GM18502 (cell line): ENCODE results near the gene DPYSL4.
A peak's percentile ranks its signal among the peaks of the same experiment; 100 is the strongest.

Experiments
- ATAC-seq: cut with Tn5 transposase; IDR thresholded peaks from one replicate; pipeline ENCODE4 v1.9.1; 2021; ENCODE audit warnings: mild to moderate bottlenecking; ENCODE audit not compliant: unreplicated experiment, poor library complexity

DPYSL4 gene

DNA sequence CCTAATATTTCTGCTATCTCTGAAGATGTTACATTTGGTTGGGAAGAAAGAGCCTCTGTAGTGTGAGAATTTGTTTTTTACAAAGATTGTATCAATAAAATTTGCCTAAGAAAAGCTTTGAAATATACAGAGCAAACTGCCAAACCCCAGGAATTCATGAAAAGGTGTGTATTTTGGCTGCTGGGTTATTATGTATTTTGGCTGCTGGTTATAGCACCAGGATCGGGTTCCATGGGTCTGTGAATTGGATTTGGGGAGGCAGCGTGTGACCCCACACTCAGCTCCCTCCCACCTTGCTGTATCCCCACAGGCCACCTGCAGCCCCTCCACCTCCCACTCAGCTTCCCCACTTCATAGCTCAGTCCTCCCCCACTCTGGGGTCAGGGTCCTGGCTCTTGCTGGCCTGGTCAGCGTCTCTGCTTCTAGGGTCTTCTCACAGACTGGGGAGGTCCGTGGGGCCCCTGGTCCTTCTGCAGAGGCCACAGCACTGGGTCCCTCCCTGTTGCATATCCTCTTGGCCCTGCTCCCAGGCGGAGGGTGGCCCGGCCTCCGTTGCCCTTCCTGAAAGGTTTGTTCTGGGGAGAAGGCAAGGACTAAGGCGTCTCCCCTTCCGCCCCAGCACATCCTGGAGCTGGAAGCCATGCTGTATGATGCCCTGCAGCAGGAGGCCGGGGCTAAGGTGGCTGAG lies 24.0 kb upstream of the DPYSL4 start:
- no peak for ATAC-seq

DNA sequence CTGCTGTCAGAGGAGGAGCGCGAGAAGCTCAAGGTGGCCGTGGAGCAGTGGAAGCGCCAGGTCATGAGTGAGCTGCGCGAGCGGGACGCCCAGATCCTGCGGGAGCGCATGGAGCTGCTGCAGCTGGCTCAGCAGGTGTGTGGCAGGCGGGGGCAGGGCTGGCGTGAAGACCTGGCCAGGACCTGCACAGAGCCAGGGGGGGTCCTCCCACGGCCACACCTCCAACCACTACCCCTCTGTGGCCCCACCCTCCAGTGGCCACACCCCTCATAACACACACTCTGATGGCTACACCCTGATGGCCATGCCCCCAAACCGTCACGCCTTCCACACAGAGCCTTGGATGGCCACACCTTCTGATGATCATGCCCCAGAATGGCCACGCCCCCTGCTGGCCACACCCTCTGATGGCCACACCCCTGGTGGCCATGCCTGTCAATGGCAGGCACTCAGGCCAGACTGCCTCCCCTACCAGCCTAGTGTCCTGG lies 23.4 kb upstream of the DPYSL4 start:
- peak; percentile 87 for ATAC-seq

- no peak for ATAC-seq
Measured at GRCh38 chr10:132163826-132164515, 22.8 kb upstream of the DPYSL4 start.

GRCh38 chr10:132164761-132165278 lies 21.9 kb upstream of the DPYSL4 start:
- no peak for ATAC-seq

DNA sequence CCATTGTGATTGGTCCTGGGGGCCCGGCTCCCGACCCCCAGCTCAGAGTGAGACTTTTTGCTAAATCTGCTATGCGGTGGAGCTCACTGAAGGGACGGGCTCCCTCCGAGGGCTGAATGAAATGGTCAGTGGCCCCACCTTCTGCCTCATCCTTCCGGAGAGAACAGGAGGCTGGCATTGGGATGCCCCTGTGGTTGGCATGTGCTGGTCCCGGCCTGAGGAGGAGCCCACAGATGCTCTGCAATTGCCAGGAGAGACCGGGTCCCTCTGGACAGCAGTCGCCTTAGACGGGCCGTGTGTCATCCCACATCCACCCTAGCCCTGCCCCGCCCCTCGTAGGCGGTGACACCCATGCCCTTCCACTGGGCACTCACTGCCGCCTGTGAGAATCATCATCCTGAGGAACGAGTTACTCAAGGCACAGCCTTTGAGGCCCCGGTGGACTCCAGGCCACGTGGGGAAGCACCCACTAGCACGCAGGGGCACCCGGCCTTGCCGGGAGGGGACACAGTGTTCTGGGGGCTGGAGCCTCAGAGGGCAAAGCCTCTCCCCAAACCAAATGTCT lies 21.2 kb upstream of the DPYSL4 start:
- no peak for ATAC-seq

DNA sequence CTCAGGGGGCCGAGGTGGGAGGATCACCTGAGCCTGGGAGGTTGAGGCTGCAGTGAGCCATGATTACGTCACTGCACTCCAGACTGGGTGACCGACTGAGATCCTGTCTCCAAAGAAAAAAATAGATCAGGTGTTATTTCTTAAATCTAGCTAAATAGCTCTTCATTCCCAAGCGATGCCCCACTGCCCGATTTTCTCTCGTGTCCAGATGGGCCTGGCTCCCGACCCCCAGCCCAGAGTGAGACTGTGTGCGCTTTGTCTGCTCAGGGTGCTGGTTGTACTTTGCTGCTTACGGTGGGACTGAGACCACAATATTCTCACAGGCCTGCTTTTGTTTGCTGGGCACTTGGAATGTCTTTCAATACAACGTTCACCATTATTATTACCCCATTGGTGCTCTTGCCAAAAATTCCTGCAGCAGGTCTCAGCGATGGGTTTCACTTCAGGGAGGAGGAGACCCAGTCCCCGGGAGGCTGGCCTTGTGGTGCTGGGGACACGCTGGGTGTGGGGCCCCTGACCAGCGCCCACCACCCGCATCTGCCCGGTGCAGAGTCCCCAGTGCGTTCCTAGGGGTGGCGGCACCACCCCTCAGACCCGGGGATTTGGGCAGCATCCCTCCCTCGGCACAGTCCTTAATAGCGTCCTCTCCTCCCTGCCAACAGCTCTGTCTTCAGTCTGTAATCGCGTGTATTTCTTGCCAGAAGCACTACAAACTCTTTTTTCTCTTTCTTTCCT lies 20.4 kb upstream of the DPYSL4 start:
- no peak for ATAC-seq

- no peak for ATAC-seq
Measured at GRCh38 chr10:132167041-132167674, 19.6 kb upstream of the DPYSL4 start.

DNA sequence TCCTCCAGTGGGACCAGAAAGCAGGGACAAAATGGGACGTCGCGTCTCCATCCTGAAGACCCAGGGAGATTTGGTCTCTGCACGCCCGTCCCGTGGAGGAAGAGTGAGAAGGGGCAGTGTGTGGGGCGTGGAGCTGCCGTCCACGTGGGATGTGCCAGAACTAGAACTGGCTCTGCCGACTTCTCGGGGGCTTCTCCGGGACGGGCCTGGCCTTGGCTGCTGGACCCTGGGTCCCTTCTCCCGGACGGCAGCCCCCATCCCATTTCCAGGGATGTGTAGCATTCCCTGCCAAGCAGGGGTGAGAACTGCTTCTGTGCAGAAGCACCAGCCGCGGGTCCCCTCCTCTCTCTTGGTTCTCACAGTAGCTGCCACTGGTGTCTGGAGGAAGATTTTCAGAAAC lies 18.8 kb upstream of the DPYSL4 start:
- ATAC-seq = no peak

GRCh38 chr10:132168571-132169030 lies 18.1 kb upstream of the DPYSL4 start:
- no peak for ATAC-seq

GRCh38 chr10:132169031-132169765 lies 17.6 kb upstream of the DPYSL4 start:
- ATAC-seq = no peak

DNA sequence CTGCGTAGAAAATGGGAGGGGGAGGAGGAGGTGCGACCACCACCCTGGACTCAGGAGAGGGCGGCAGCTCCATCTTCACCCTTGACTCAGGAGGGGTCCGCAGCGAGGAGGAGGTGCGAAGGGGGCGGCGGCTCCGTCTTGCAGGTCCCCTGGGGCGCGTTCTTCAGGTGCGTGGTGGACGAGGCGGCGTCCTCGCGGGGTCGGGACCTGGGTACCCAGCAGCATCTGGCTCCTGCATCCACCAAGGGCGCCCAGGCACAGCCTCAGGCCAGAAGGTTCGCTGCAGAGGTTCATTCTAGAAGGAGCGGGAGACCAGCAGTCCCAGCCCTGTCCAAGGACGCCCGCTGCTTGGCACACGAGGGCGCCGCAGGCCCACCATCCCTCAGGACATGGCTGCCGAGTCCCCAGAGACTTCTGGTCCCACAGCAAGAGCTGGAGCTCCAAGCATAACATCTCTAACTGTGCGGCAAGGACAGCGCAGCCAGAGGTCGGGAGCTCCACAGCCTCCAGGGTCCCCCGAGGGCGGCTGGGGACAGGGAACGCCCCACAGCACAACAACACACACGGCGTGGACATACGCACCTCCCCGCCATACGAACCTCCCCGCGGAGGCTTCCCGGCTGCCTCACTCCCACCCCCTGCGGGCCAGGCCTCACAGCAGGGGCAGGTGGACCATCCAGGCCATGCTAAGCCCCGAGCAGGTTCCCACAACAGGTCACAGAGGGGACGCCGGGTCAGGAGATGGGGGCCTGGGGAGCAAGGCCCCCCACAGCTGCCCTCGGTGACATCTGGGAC lies 16.8 kb upstream of the DPYSL4 start:
- ATAC-seq = no peak

DNA sequence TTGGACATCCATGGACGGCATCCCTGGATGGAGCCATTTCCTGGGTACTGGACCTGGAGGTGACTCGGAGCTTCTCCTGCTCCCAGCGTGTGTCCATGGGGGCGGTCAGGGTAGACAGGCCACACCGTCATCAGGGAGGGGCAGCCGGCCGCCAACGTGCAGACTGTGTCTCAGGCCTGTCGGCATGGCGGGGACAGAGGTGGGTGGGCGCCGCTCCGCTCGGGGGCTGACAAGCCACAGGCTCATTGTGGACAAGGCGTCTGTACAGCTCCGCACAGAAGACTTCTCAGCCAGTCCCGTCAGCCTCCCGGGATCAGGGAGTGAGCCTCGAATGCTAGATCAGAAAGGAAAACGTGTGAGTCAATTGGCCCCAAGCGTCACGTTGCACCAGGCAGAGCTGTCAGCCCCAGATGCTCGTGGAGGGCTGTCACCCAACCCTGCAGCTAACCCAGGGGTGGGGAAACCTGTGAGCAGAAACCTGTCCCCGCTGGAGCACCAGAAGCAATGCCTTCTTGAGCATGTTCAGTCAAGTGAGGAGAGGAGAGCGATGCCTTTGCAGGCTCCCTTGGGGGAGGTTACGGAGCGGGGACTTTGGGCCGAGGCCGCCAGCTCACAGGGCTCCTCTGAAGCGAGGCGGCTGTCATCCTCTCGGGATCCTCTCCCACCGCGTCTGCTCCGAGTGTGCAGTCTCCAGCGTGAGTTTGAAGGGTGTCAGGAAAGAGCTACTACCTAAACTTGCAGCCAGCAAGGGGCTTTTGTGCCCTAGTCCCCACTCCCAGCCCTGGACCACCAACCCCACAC lies 16.0 kb upstream of the DPYSL4 start:
- ATAC-seq = no peak

GRCh38 chr10:132172091-132173066 lies 14.4 kb upstream of the DPYSL4 start:
- no peak for ATAC-seq

DNA sequence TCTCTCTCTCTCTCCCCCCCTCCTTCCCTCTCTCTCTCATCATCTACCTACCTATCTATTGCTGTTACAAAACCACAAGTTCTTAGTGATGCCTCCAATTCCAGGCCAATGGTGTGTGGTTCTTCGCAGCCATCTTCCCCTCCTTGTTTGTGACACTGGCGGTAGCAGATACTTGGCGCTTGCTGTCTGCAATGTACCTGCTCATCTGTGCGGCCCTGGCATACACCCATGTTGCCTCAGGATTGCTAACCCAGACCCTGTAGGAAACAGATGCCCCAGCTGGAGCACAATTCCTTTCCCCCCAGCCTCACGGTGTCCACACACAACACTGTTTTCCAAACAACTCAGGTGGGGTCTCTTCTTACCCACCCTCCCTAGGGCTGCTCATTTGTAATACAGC lies 13.6 kb upstream of the DPYSL4 start:
- ATAC-seq = no peak

- no peak for ATAC-seq
Measured at GRCh38 chr10:132174237-132174636, 12.5 kb upstream of the DPYSL4 start.

DNA sequence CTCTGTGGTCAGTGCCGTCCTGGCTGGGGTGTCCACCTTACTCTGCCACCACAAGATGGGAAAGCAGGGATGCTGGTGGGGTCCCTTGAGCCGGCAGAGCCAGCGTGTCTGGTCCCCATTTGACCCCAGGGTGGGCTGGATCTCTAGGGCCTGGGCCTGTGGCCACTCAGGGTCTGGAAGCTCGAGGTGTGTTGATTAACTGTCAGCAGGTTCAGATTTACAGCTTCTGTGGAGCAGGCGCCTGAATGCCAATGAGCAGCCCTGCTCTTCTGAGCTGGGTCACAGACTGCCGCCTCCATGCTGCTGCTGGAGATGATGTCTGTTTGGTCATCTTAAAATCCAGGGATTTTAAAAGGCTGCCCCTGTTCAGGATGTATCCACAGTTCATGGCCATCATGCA lies 11.3 kb upstream of the DPYSL4 start:
- ATAC-seq = no peak
